HepG2 (cell line): ENCODE data around the gene PHACTR1. TPM values are rescaled to one million over a fixed set of nuclear protein-coding genes. Genes with fewer than 3 reads are reported as not detected.

Experiments
- ATAC-seq: fragments of 200-7000 bp; cut with Tn5 transposase; 3 replicates; pipeline ENCODE4 v1.9.1; 2020; ENCODE audit warnings: mild to moderate bottlenecking, moderate library complexity
- BruUV-seq: library from RNA; stranded (reverse); fragments of 400-500 nt; replicated peaks from 2 replicates; lab custom pipeline; 2021; lab: Mats Ljungman, UMichigan
- CTCF ChIA-PET: fragments of 300-600 bp; formaldehyde crosslinking; extraction: SDS; loops from one replicate; lab custom pipeline; 2021; ENCODE audit warnings: low total read pairs, inconsistent platforms, low intra/inter-chr PET ratio; lab: Yijun Ruan, JAX
- POLR2A ChIA-PET: fragments of 350-600 bp; sonication (Branson Sonifier 250); formaldehyde crosslinking; loops from one replicate; lab custom pipeline; 2020; ENCODE audit warnings: antibody characterized with exemption, inconsistent platforms; lab: Yijun Ruan, JAX
- DNase-seq: peaks from one replicate; pipeline ENCODE4 v3.0.0-alpha.2; 2015; ENCODE audit warnings: low spot score
- FAIRE-seq: peaks from 3 replicates; lab custom pipeline; 2011; peaks lifted over from hg19 to GRCh38; lab: Jason Lieb, UNC
- H2AFZ ChIP-seq: one replicate; pipeline ENCODE4 v1.6.1; 2011; ENCODE audit warnings: low read length, inconsistent platforms
- H3K27ac ChIP-seq: fragments of 300-600 bp; 3 replicates; pipeline ENCODE4 v1.8.0; 2011; ENCODE audit warnings: mixed run types, mild to moderate bottlenecking, mixed read lengths, low read length, inconsistent platforms; ENCODE audit not compliant: insufficient read depth; ENCODE audit errors: extremely low read length
- H3K27me3 ChIP-seq, 2 experiments: fragments of 200-600 bp in 1 of 2; 2 replicates in 1 of 2; 3 replicates in 1 of 2; pipeline versions ENCODE4 v1.6.0 to v1.8.0; 2011; ENCODE audit warnings: low read length in 2 of 2, mild to moderate bottlenecking in 2 of 2, moderate library complexity in 2 of 2, inconsistent platforms in 1 of 2; ENCODE audit not compliant: insufficient read depth in 2 of 2, control insufficient read depth in 1 of 2
- H3K36me3 ChIP-seq, 2 experiments: fragments of 200-600 bp in 1 of 2; replicated peaks in 1 of 2; 2 replicates in 1 of 2; 3 replicates in 1 of 2; pipeline versions ENCODE4 v1.5.1 to v1.8.0; 2011; ENCODE audit warnings: low read length in 2 of 2, inconsistent platforms in 1 of 2; ENCODE audit not compliant: insufficient read depth in 2 of 2, control insufficient read depth in 1 of 2
- H3K4me1 ChIP-seq: 2 replicates; pipeline ENCODE4 v1.5.1; 2012; ENCODE audit warnings: low read length, inconsistent platforms; ENCODE audit not compliant: insufficient read depth
- H3K4me2 ChIP-seq: 2 replicates; pipeline ENCODE4 v1.6.0; 2011; ENCODE audit warnings: low read depth, low read length, inconsistent platforms
- H3K4me3 ChIP-seq, 3 experiments: fragments of 200-600 bp in 1 of 3; sonication (generic), shearing (Covaris generic) in 1 of 3; replicated peaks in 1 of 3; 2 replicates each; pipeline ENCODE4 v1.5.1; 2011 to 2016; ENCODE audit warnings: low read length in 3 of 3, inconsistent platforms in 2 of 3, low read depth in 2 of 3, mild to moderate bottlenecking in 2 of 3, control low read depth in 1 of 3, mixed read lengths in 1 of 3; ENCODE audit not compliant: insufficient read depth in 1 of 3
- H3K79me2 ChIP-seq: one replicate; pipeline ENCODE4 v1.6.1; 2011; ENCODE audit warnings: low read length, inconsistent platforms; ENCODE audit not compliant: insufficient read depth
- H3K9ac ChIP-seq: 2 replicates; pipeline ENCODE4 v1.6.0; 2011; ENCODE audit warnings: mild to moderate bottlenecking, low read depth, low read length, inconsistent platforms; ENCODE audit not compliant: insufficient read depth
- H3K9me3 ChIP-seq: 2 replicates; pipeline ENCODE4 v1.5.1; 2012; ENCODE audit warnings: mild to moderate bottlenecking, low read length
- H4K20me1 ChIP-seq: 2 replicates; pipeline ENCODE4 v1.6.0; 2011; ENCODE audit warnings: inconsistent platforms, mild to moderate bottlenecking, low read length, moderate library complexity; ENCODE audit not compliant: insufficient read depth
- BHLHE40 ChIP-seq: IDR thresholded peaks from 2 replicates; pipeline ENCODE4 v1.6.1; 2011; ENCODE audit warnings: low read length, improper control_type of control experiment
- CSRNP1 ChIP-seq: sonication (generic); formaldehyde crosslinking; IDR thresholded peaks from 2 replicates; pipeline ENCODE4 v1.8.1; 2023; ENCODE audit warnings: mild to moderate bottlenecking, missing genetic modification reagents
- GABPA ChIP-seq, 2 experiments: IDR thresholded peaks; 2 replicates each; pipeline ENCODE4 v1.6.1; 2011 to 2016; ENCODE audit warnings: low read depth in 2 of 2, low read length in 1 of 2, missing biosample characterization in 1 of 2, missing genetic modification characterization in 1 of 2
- NPAS2 ChIP-seq: sonication (generic); formaldehyde crosslinking; IDR thresholded peaks from 2 replicates; pipeline ENCODE4 v1.8.0; 2022; ENCODE audit warnings: mild to moderate bottlenecking, missing genetic modification reagents, borderline replicate concordance
- RCOR2 ChIP-seq: IDR thresholded peaks from 2 replicates; pipeline ENCODE4 v1.6.1; 2016; ENCODE audit warnings: missing biosample characterization, missing genetic modification reagents
- ZBTB46 ChIP-seq: sonication (generic); formaldehyde crosslinking; IDR thresholded peaks from 2 replicates; pipeline ENCODE4 v1.4.0; 2020; ENCODE audit warnings: mild to moderate bottlenecking, missing genetic modification reagents, borderline replicate concordance
- ZEB1 ChIP-seq: IDR thresholded peaks from 2 replicates; pipeline ENCODE4 v1.6.1; 2012; ENCODE audit warnings: mild to moderate bottlenecking, low read depth, inconsistent platforms; ENCODE audit not compliant: insufficient replicate concordance
- ZFP90 ChIP-seq: sonication (generic); formaldehyde crosslinking; IDR thresholded peaks from 2 replicates; pipeline ENCODE4 v1.8.0; 2022; ENCODE audit warnings: missing genetic modification reagents, mild to moderate bottlenecking, inconsistent platforms, borderline replicate concordance
- ZMYM2 ChIP-seq: sonication (generic); formaldehyde crosslinking; IDR thresholded peaks from 2 replicates; pipeline ENCODE4 v1.8.0; 2022; ENCODE audit warnings: mild to moderate bottlenecking, missing genetic modification reagents
- ZNF124 ChIP-seq: sonication (generic); formaldehyde crosslinking; IDR thresholded peaks from 2 replicates; pipeline ENCODE4 v1.4.0; 2020; ENCODE audit warnings: missing genetic modification reagents
- ZNF512 ChIP-seq: sonication (generic); formaldehyde crosslinking; IDR thresholded peaks from 2 replicates; pipeline ENCODE4 v1.4.0; 2020; ENCODE audit warnings: mild to moderate bottlenecking, missing genetic modification reagents
- ZNF563 ChIP-seq: sonication (generic); formaldehyde crosslinking; IDR thresholded peaks from 2 replicates; pipeline ENCODE4 v1.8.0; 2022; ENCODE audit warnings: mild to moderate bottlenecking, moderate library complexity, missing genetic modification reagents
- ZNF878 ChIP-seq: sonication (generic); formaldehyde crosslinking; IDR thresholded peaks from 2 replicates; pipeline ENCODE4 v1.8.1; 2023; ENCODE audit warnings: mild to moderate bottlenecking, missing genetic modification reagents, moderate library complexity
- WGBS: methylation state at CpG from one replicate; pipeline ENCODE4 v1.1.6; 2017; ENCODE audit warnings: low lambda C conversion rate; 5-methylcytosine and 5-hydroxymethylcytosine counted together
- in situ Hi-C: cut with HindIII; loops from 2 replicates; pipeline ENCODE4 v1.10.0; 2017; ENCODE audit warnings: low pct_unique_long_range_greater_than_20kb; ENCODE audit not compliant: extremely low pct_ligation_motif_present
- intact Hi-C: fragments of 100-400 bp; cut with micrococcal nuclease; formaldehyde crosslinking; loops from one replicate; pipeline ENCODE4 v1.10.0; 2022; ENCODE audit not compliant: unreplicated experiment
- polyA plus RNA-seq, 8 experiments: library from polyadenylated mRNA; depleted of rRNA in 3 of 8; stranded (reverse) in 7 of 8; unstranded in 1 of 8; fragments of >200 nt; fragmentation: Illumina TruSeq in 4 of 8; extraction: Trizol in 4 of 8; gene quantifications; 2 replicates each; pipeline versions ENCODE4 v1.2.1 to v1.2.3, GENCODE V29; 2011 to 2016; ENCODE audit warnings: low read depth in 4 of 8, missing spikeins in 1 of 8, mixed read lengths in 1 of 8; ENCODE audit not compliant: insufficient read depth in 1 of 8
- total RNA-seq, 5 experiments: library from RNA; depleted of rRNA; stranded (reverse); fragments of >200 nt; fragmentation: Illumina TruSeq; extraction: Trizol; gene quantifications; 2 replicates each; pipeline ENCODE4 v1.2.3, GENCODE V29; 2016; ENCODE audit warnings: low read depth in 1 of 5
- TF ChIP-seq, protein P1 (sequence below): sonication (generic); formaldehyde crosslinking; IDR thresholded peaks from 2 replicates; pipeline ENCODE4 v1.4.0; 2020; ENCODE audit warnings: missing genetic modification reagents
- TF ChIP-seq, protein P2 (sequence below): sonication (generic); formaldehyde crosslinking; IDR thresholded peaks from 2 replicates; pipeline ENCODE4 v1.4.0; 2020; ENCODE audit warnings: missing genetic modification reagents

PHACTR1 gene
- total and polyA plus RNA-seq, 2 of the 13 experiments (the other 11 are each of a cell fraction or from before 2014, with no cell fraction given), result 0.09 TPM; not detected in 1

DNA sequence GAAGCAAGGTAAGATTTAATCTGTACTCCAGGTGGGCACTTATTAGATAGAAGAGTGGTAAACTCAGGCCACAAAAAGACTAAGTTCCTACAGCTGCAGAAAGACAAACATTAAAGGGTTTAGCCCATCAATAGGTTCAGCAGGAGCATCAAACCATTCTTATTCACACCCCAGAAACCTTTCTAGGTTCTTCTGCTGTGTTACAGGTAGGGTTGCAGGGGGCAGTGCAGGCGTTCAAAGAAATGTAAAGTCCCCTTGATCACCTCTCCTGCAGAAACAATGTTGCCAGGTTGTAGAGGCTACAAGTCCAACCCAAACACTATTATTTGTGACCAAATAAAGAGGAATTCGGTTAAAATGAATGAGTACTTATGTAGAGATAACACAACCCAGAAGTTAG lies 31.8 kb downstream of the PHACTR1 start:
- Histone ChIP-seq H3K27ac (no peak overlapping the region), H3K9me3 (no peaks in the 10 kb centered on the region), H3K27me3 (peaks cover 0 to 3% of the 10 kb centered on the region in 2 experiments; a peak in 1 of 5 replicates), H3K36me3 (no peaks in the 10 kb centered on the region), H3K4me1 (no peaks in the 10 kb centered on the region), H4K20me1 (no peaks in the 10 kb centered on the region), H3K79me2 (no peaks in the 10 kb centered on the region), H2AFZ (no peak overlapping the region), H3K9ac (no peak overlapping the region), H3K4me2 (no peak overlapping the region), H3K4me3 (no peak overlapping the region)
- DNase-seq, result no peak
- no peak for FAIRE-seq
- intact Hi-C loops (no loop called here), in situ Hi-C loops (no loop called here)
- POLR2A ChIA-PET, result no interaction called here
- no TSS peak for BruUV-seq
- no peak for ATAC-seq
- CTCF ChIA-PET, result no interaction called here
- WGBS, result 0% methylated on average over 2 of the region's 2 CpGs
- TF ChIP-seq ZEB1 (no peak), BHLHE40 (no peak), GABPA (IDR thresholded peaks at IDR 0.05; ENCODE audit: low read depth, low read length) (no peak), GABPA (CRISPR knock-in tag; IDR thresholded peaks at IDR 0.05; ENCODE audit: low read depth) (no peak), ZMYM2 (CRISPR knock-in tag) (no peak), ZNF124 (CRISPR knock-in tag) (no peak), ZBTB46 (CRISPR knock-in tag) (no peak), RCOR2 (CRISPR knock-in tag) (no peak), ZNF563 (CRISPR knock-in tag) (no peak), ZNF512 (CRISPR knock-in tag) (no peak), ZFP90 (CRISPR knock-in tag) (no peak), NPAS2 (CRISPR knock-in tag) (no peak), ZNF878 (CRISPR knock-in tag) (no peak), CSRNP1 (CRISPR knock-in tag) (no peak)
- TF ChIP-seq, protein P1, sequence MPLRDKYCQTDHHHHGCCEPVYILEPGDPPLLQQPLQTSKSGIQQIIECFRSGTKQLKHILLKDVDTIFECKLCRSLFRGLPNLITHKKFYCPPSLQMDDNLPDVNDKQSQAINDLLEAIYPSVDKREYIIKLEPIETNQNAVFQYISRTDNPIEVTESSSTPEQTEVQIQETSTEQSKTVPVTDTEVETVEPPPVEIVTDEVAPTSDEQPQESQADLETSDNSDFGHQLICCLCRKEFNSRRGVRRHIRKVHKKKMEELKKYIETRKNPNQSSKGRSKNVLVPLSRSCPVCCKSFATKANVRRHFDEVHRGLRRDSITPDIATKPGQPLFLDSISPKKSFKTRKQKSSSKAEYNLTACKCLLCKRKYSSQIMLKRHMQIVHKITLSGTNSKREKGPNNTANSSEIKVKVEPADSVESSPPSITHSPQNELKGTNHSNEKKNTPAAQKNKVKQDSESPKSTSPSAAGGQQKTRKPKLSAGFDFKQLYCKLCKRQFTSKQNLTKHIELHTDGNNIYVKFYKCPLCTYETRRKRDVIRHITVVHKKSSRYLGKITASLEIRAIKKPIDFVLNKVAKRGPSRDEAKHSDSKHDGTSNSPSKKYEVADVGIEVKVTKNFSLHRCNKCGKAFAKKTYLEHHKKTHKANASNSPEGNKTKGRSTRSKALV (CRISPR knock-in tag), result no peak
- TF ChIP-seq, protein P2, sequence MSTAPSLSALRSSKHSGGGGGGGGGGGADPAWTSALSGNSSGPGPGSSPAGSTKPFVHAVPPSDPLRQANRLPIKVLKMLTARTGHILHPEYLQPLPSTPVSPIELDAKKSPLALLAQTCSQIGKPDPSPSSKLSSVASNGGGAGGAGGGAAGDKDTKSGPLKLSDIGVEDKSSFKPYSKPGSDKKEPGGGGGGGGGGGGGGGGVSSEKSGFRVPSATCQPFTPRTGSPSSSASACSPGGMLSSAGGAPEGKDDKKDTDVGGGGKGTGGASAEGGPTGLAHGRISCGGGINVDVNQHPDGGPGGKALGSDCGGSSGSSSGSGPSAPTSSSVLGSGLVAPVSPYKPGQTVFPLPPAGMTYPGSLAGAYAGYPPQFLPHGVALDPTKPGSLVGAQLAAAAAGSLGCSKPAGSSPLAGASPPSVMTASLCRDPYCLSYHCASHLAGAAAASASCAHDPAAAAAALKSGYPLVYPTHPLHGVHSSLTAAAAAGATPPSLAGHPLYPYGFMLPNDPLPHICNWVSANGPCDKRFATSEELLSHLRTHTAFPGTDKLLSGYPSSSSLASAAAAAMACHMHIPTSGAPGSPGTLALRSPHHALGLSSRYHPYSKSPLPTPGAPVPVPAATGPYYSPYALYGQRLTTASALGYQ, result no peak
